K562 (cell line): Measurements from ENCODE around the gene OFD1.

ENCODE experiments used
- ARNT ChIP-seq, 2 experiments: fragments of 450-650 bp; IDR thresholded peaks; 2 replicates each; pipeline ENCODE4 v1.6.1; 2016; ENCODE audit warnings: mild to moderate bottlenecking in 1 of 2
- BRD4 ChIP-seq: fragments of 200-600 bp; sonication (generic); IDR thresholded peaks from 2 replicates; pipeline ENCODE4 v1.6.1; 2017; ENCODE audit warnings: inconsistent platforms
- CTCF ChIP-seq, 3 experiments: IDR thresholded peaks in 2 of 3; conservative IDR thresholded peaks in 1 of 3; 2 replicates each; pipeline ENCODE4 v1.5.1; 2011 to 2012; ENCODE audit warnings: low read length in 3 of 3, mild to moderate bottlenecking in 3 of 3, control low read depth in 2 of 3, improper control_type of control experiment in 1 of 3, inconsistent platforms in 1 of 3, low read depth in 1 of 3, mixed read lengths in 1 of 3, moderate library complexity in 1 of 3; ENCODE audit not compliant: insufficient read depth in 2 of 3
- FOXA1 ChIP-seq: fragments of 450-650 bp; IDR thresholded peaks from 2 replicates; pipeline ENCODE4 v1.6.1; 2016; ENCODE audit warnings: mild to moderate bottlenecking, borderline replicate concordance
- GATAD2B ChIP-seq: fragments of 450-650 bp; IDR thresholded peaks from 2 replicates; pipeline ENCODE4 v1.6.1; 2017; ENCODE audit warnings: mild to moderate bottlenecking, borderline replicate concordance
- HDAC1 ChIP-seq, 2 experiments: fragments of 450-650 bp; IDR thresholded peaks; 2 replicates each; pipeline ENCODE4 v1.6.1; 2016 to 2017; ENCODE audit warnings: inconsistent platforms in 1 of 2, mild to moderate bottlenecking in 1 of 2, moderate library complexity in 1 of 2
- NCOA1 ChIP-seq: fragments of 450-650 bp; IDR thresholded peaks from 2 replicates; pipeline ENCODE4 v1.6.1; 2016; ENCODE audit warnings: low read depth
- RBM34 ChIP-seq: fragments of 200-400 bp; formaldehyde crosslinking; IDR thresholded peaks from 2 replicates; pipeline ENCODE4 v1.6.1; 2018; ENCODE audit warnings: low read length, borderline replicate concordance; ENCODE audit not compliant: insufficient read depth
- RFX5 ChIP-seq: IDR thresholded peaks from 2 replicates; pipeline ENCODE4 v1.6.1; 2011; ENCODE audit warnings: low read depth, mild to moderate bottlenecking, improper control_type of control experiment, low read length
- SIN3A ChIP-seq, 2 experiments: fragments of 150-350 bp in 1 of 2; IDR thresholded peaks; 2 replicates each; pipeline ENCODE4 v1.6.1; 2011 to 2016; ENCODE audit warnings: borderline replicate concordance in 2 of 2, low read depth in 2 of 2, low read length in 2 of 2, mild to moderate bottlenecking in 2 of 2, moderate library complexity in 2 of 2; ENCODE audit not compliant: control insufficient read depth in 1 of 2
- SIRT6 ChIP-seq: IDR thresholded peaks from one replicate; pipeline ENCODE4 v1.6.1; 2012; ENCODE audit warnings: low read depth, mild to moderate bottlenecking, control low read depth, inconsistent platforms, low read length, moderate library complexity
- YY1 ChIP-seq, 3 experiments: IDR thresholded peaks; 2 replicates each; pipeline ENCODE4 v1.6.1; 2011; ENCODE audit warnings: low read length in 2 of 3, mild to moderate bottlenecking in 2 of 3, moderate library complexity in 2 of 3, borderline replicate concordance in 1 of 3, control low read depth in 1 of 3, low read depth in 1 of 3; ENCODE audit not compliant: insufficient read depth in 3 of 3, insufficient replicate concordance in 2 of 3, control insufficient read depth in 1 of 3, insufficient read length in 1 of 3; ENCODE audit errors: extremely low read depth in 1 of 3

GRCh38 chrX:13763489-13763888 is 28.9 kb downstream of the OFD1 start:
- TF ChIP-seq GATAD2B (no peak), HDAC1 (IDR thresholded peaks at IDR 0.05) (no peak), CTCF (IDR thresholded peaks at IDR 0.05 in 2 of 3, conservative IDR thresholded peaks at IDR 0.05 in 1 of 3; ENCODE audit: insufficient read depth in 2 of 3, low read depth in 1 of 3, low read length in 3 of 3) (no peak), YY1 (IDR thresholded peaks at IDR 0.05; ENCODE audit: borderline replicate concordance in 1 of 3, control insufficient read depth in 1 of 3, extremely low read depth in 1 of 3, insufficient read depth in 3 of 3, insufficient read length in 1 of 3, insufficient replicate concordance in 2 of 3, low read depth in 1 of 3, low read length in 2 of 3) (no peak), FOXA1 (no peak), RBM34 (no peak), NCOA1 (no peak), BRD4 (no peak), SIN3A (IDR thresholded peaks at IDR 0.05; ENCODE audit: borderline replicate concordance in 2 of 2, control insufficient read depth in 1 of 2, low read depth in 2 of 2, low read length in 2 of 2) (no peak), SIRT6 (no peak), ARNT (IDR thresholded peaks at IDR 0.05) (no peak), RFX5 (no peak)
